HL-60 (cell line): Measurements from ENCODE around the gene PDE4B.

Source experiments
- DNase-seq, 2 experiments: peaks; one replicate each; pipeline ENCODE4 v3.0.0-alpha.2; 2010 to 2020; ENCODE audit warnings: low read depth in 1 of 2, low spot score in 1 of 2
- H3K27ac ChIP-seq: fragments of 250-450 bp; sonication (Bioruptor Pico); replicated peaks from 2 replicates; pipeline ENCODE4 v1.5.1; 2020; ENCODE audit warnings: mild to moderate bottlenecking, moderate library complexity
- H3K27me3 ChIP-seq: fragments of 250-450 bp; sonication (Bioruptor Pico); 2 replicates; pipeline ENCODE4 v1.5.1; 2021; ENCODE audit warnings: mild to moderate bottlenecking, moderate library complexity; ENCODE audit not compliant: insufficient read depth, poor library complexity, severe bottlenecking
- H3K4me3 ChIP-seq: replicated peaks from 2 replicates; pipeline ENCODE4 v1.5.1; 2011; ENCODE audit warnings: mild to moderate bottlenecking, control low read depth, low read length; ENCODE audit not compliant: insufficient read depth
- CTCF ChIP-seq: IDR thresholded peaks from one replicate; pipeline ENCODE4 v1.5.1; 2011; ENCODE audit warnings: low read length, control low read depth, inconsistent platforms; ENCODE audit not compliant: insufficient read depth
- GABPA ChIP-seq: IDR thresholded peaks from 2 replicates; pipeline ENCODE4 v1.6.1; 2012; ENCODE audit warnings: low read depth
- POLR2AphosphoS5 ChIP-seq: IDR thresholded peaks from 2 replicates; pipeline ENCODE4 v1.6.1; 2012; ENCODE audit warnings: low read depth
- REST ChIP-seq: IDR thresholded peaks from 2 replicates; pipeline ENCODE4 v1.6.1; 2012; ENCODE audit warnings: low read depth; ENCODE audit not compliant: insufficient replicate concordance
- SPI1 ChIP-seq: IDR thresholded peaks from 2 replicates; pipeline ENCODE4 v1.6.1; 2012; ENCODE audit warnings: low read depth, mild to moderate bottlenecking, borderline replicate concordance

PDE4B gene

GRCh38 chr1:65971547-65971946 is 178.9 kb downstream of the PDE4B start:
- no peak for DNase-seq
- Histone ChIP-seq H3K27me3 (no peaks in the 10 kb centered on the region), H3K4me3 (no peak overlapping the region), H3K27ac (no peak overlapping the region)
- TF ChIP-seq CTCF: no peak
- TF ChIP-seq GABPA: no peak
- TF ChIP-seq SPI1: no peak
- TF ChIP-seq REST: no peak

GRCh38 chr1:65975708-65976107 is 183.0 kb downstream of the PDE4B start:
- no peak for DNase-seq

More at GRCh38 chr1:65975708-65976107, 183.0 kb downstream of the PDE4B start:
- no peak for TF ChIP-seq SPI1
- no peak for TF ChIP-seq REST
- no peak for TF ChIP-seq GABPA
- no peak for TF ChIP-seq POLR2AphosphoS5
- TF ChIP-seq CTCF: no peak
- H3K27me3 ChIP-seq: no peaks in the 10 kb centered on the region
- H3K27ac ChIP-seq: no peak overlapping the region
- no peak overlapping the region for H3K4me3 ChIP-seq
